ENCODE results near the gene KIF20B. TPM values are rescaled to one million over a fixed set of nuclear protein-coding genes. Genes with fewer than 3 reads are reported as not detected.

KIF20B gene, protein sequence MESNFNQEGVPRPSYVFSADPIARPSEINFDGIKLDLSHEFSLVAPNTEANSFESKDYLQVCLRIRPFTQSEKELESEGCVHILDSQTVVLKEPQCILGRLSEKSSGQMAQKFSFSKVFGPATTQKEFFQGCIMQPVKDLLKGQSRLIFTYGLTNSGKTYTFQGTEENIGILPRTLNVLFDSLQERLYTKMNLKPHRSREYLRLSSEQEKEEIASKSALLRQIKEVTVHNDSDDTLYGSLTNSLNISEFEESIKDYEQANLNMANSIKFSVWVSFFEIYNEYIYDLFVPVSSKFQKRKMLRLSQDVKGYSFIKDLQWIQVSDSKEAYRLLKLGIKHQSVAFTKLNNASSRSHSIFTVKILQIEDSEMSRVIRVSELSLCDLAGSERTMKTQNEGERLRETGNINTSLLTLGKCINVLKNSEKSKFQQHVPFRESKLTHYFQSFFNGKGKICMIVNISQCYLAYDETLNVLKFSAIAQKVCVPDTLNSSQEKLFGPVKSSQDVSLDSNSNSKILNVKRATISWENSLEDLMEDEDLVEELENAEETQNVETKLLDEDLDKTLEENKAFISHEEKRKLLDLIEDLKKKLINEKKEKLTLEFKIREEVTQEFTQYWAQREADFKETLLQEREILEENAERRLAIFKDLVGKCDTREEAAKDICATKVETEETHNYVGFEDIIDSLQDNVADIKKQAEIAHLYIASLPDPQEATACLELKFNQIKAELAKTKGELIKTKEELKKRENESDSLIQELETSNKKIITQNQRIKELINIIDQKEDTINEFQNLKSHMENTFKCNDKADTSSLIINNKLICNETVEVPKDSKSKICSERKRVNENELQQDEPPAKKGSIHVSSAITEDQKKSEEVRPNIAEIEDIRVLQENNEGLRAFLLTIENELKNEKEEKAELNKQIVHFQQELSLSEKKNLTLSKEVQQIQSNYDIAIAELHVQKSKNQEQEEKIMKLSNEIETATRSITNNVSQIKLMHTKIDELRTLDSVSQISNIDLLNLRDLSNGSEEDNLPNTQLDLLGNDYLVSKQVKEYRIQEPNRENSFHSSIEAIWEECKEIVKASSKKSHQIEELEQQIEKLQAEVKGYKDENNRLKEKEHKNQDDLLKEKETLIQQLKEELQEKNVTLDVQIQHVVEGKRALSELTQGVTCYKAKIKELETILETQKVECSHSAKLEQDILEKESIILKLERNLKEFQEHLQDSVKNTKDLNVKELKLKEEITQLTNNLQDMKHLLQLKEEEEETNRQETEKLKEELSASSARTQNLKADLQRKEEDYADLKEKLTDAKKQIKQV (N-terminal part only)
- total RNA-seq (10 to 100 TPM in 1 of 2 donors, 1 to 10 TPM in 1; 1.3 to 12.9 TPM), polyA plus RNA-seq (1 to 10 TPM in 1 of 2 donors, under 1 TPM in 1; 0.91 to 1.3 TPM)

DNA sequence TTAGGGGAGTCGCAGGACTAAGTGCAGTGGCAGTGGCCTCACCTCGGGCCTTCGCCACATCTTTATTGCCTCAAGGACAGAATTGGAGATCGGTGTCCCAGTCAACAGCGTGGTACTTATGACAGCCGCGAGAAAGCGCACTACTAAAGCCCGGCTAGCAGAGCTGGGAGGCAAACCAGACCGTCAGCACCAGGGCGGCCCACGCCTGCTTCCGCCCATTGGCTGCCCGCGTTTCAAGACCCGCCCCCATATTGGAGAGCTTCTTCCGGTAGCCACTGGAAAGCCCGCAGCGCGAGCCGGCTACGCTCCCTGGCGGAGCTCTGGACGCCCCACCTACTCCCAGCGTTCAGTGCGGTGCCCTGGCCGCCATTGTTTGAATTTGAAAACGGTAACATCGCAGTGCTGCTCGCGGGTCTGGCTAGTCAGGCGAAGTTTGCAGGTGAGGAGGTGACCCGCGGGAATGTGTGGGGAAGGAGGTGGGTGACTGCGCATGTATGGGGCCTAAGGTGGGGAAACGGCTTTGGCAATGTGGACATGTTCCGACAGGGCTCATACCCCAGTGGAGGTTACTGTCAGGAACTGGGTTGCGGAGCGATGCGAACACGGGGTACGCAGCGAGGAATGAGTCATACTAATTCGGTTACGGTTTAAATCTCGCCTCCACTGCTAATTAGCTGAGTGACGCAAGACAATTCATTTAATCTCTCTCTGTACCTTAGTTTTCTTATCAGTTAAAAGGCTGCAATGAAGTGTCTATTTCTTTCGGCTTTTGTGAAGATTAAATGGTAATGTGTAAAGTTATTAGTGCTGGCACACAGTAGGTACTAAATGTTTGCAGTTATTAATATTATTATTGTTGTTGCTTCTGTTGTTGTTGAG is at the start of gene KIF20B:
Gene KIF20B, plus strand, starts transcription at position 349 of the 879 bp plus-strand sequence. CDS start 3,705 bp downstream, outside the sequence.
- H3K4me3 ChIP-seq (ENCODE audit: low read depth in 1 of 3, low read length in 3 of 3) = peak within 1 kb of the TSS; percentile 58 to 98 (median 97)
- H3K9ac ChIP-seq (ENCODE audit: low read depth in 1 of 2, low read length in 2 of 2) = peak within 1 kb of the TSS; percentile 72 to 97
- TF ChIP-seq FOXA2 (IDR thresholded peaks at IDR 0.05) (no peak), GABPA (IDR thresholded peaks at IDR 0.05 in 1 of 2, conservative IDR thresholded peaks at IDR 0.05 in 1 of 2) (peak; percentile 53 to 88), HNF4G (IDR thresholded peaks at IDR 0.05) (no peak), NR2F2 (IDR thresholded peaks at IDR 0.05) (no peak), FOXA1 (IDR thresholded peaks at IDR 0.05) (no peak), JUND (IDR thresholded peaks at IDR 0.05) (peak in 1 of 2 donors; percentile 31), TAF1 (conservative IDR thresholded peaks at IDR 0.05) (peak; percentile 97), SP1 (IDR thresholded peaks at IDR 0.05) (peak; percentile 78), ZBTB33 (IDR thresholded peaks at IDR 0.05) (peak; percentile 54), EGR1 (IDR thresholded peaks at IDR 0.05; ENCODE audit: low read depth in 2 of 2) (peak in 1 of 2 donors; percentile 33), RXRA (IDR thresholded peaks at IDR 0.05) (peak in 1 of 2 donors; percentile 52), YY1 (IDR thresholded peaks at IDR 0.05) (peak; percentile 99), RAD21 (IDR thresholded peaks at IDR 0.05) (peak; percentile 76 to 87), HNF4A (conservative IDR thresholded peaks at IDR 0.05) (peak; percentile 17 to 27), REST (IDR thresholded peaks at IDR 0.05) (peak; percentile 94)
- TF ChIP-seq, protein P1, sequence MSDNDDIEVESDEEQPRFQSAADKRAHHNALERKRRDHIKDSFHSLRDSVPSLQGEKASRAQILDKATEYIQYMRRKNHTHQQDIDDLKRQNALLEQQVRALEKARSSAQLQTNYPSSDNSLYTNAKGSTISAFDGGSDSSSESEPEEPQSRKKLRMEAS (IDR thresholded peaks at IDR 0.05) = peak; percentile 78
- TF ChIP-seq, protein P2, sequence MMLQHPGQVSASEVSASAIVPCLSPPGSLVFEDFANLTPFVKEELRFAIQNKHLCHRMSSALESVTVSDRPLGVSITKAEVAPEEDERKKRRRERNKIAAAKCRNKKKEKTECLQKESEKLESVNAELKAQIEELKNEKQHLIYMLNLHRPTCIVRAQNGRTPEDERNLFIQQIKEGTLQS (IDR thresholded peaks at IDR 0.05) = no peak
- TF ChIP-seq, protein P3, sequence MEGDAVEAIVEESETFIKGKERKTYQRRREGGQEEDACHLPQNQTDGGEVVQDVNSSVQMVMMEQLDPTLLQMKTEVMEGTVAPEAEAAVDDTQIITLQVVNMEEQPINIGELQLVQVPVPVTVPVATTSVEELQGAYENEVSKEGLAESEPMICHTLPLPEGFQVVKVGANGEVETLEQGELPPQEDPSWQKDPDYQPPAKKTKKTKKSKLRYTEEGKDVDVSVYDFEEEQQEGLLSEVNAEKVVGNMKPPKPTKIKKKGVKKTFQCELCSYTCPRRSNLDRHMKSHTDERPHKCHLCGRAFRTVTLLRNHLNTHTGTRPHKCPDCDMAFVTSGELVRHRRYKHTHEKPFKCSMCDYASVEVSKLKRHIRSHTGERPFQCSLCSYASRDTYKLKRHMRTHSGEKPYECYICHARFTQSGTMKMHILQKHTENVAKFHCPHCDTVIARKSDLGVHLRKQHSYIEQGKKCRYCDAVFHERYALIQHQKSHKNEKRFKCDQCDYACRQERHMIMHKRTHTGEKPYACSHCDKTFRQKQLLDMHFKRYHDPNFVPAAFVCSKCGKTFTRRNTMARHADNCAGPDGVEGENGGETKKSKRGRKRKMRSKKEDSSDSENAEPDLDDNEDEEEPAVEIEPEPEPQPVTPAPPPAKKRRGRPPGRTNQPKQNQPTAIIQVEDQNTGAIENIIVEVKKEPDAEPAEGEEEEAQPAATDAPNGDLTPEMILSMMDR (IDR thresholded peaks at IDR 0.05; ENCODE audit: low read depth, low read length, missing input control) = peak; percentile 43
- WGBS = under 1% methylated on average over 48 of the region's 48 CpGs
- no peaks in the 10 kb centered on the region for H3K36me3 ChIP-seq (ENCODE audit: control insufficient read depth in 4 of 4, insufficient read depth in 3 of 4, low read depth in 1 of 4, low read length in 3 of 4)
- H3K27ac ChIP-seq (ENCODE audit: low read depth in 1 of 2, low read length in 2 of 2) = peak within 1 kb of the TSS; percentile 91 to 94
- peaks cover 0 to 27% (median 24%) of the 10 kb centered on the region in 4 donors for H3K4me1 ChIP-seq (ENCODE audit: control insufficient read depth in 4 of 4, insufficient read depth in 4 of 4, low read length in 3 of 4)
- H3K27me3 ChIP-seq (ENCODE audit: control insufficient read depth in 4 of 4, insufficient read depth in 4 of 4, low read length in 3 of 4) = no peaks in the 10 kb centered on the region
- H3K9me3 ChIP-seq (ENCODE audit: control insufficient read depth in 4 of 4, low read length in 3 of 4) = no peaks in the 10 kb centered on the region
- DNase-seq (ENCODE audit: low spot score) = peak; percentile 95

Measured in liver (tissue), 9 donors.